Myometrial cell (primary cell): ENCODE data around the gene DNAJC24. TPM values are rescaled to one million over a fixed set of nuclear protein-coding genes. Genes with fewer than 3 reads are reported as not detected.

Experiments
- total RNA-seq: library from RNA; depleted of rRNA; stranded (reverse); fragments of >200 nt; gene quantifications from 2 replicates; pipeline ENCODE4 v1.2.3, GENCODE V29; 2015

DNAJC24 gene, protein sequence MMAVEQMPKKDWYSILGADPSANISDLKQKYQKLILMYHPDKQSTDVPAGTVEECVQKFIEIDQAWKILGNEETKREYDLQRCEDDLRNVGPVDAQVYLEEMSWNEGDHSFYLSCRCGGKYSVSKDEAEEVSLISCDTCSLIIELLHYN
- 20.7 and 21.3 TPM in 2 replicates for total RNA-seq

GRCh38 chr11:31369348-31370329, at the start of gene DNAJC24, which contains the start of gene DCDC1:
Gene DNAJC24 (plus strand): TSS chr11:31369860. CDS start chr11:31370749, 889 bp downstream.
Gene DCDC1 (minus strand): TSS chr11:31369739. CDS start chr11:31328280, 41,459 bp downstream.

Other genes with a start within 250 kb of the DNAJC24 start
- gene DCDC1, start 121 bp upstream of the DNAJC24 start, total RNA-seq: not detected in 2 replicates
- gene IMMP1L, start 139.8 kb downstream of the DNAJC24 start, total RNA-seq: 9.7 and 22.8 TPM in 2 replicates
- gene ELP4, start 139.9 kb downstream of the DNAJC24 start, total RNA-seq: 22.0 and 22.8 TPM in 2 replicates